C4-2B (cell line): ENCODE results near the gene EMILIN1.
"Not testable (repeated sequence)": the region's sequence is repeated elsewhere in the genome, so short reads cannot be mapped to it uniquely, and the experiment has no call there.

Experiments
- H3K27ac ChIP-seq: fragments of 450-650 bp; 2 replicates; pipeline ENCODE4 v1.5.1; 2017
- CTCF ChIP-seq: fragments of 450-650 bp; conservative IDR thresholded peaks from 2 replicates; pipeline ENCODE4 v1.5.1; 2017; ENCODE audit warnings: mild to moderate bottlenecking
- ZFX ChIP-seq: fragments of 450-650 bp; IDR thresholded peaks from 2 replicates; pipeline ENCODE4 v1.6.1; 2017

Gene EMILIN1

DNA sequence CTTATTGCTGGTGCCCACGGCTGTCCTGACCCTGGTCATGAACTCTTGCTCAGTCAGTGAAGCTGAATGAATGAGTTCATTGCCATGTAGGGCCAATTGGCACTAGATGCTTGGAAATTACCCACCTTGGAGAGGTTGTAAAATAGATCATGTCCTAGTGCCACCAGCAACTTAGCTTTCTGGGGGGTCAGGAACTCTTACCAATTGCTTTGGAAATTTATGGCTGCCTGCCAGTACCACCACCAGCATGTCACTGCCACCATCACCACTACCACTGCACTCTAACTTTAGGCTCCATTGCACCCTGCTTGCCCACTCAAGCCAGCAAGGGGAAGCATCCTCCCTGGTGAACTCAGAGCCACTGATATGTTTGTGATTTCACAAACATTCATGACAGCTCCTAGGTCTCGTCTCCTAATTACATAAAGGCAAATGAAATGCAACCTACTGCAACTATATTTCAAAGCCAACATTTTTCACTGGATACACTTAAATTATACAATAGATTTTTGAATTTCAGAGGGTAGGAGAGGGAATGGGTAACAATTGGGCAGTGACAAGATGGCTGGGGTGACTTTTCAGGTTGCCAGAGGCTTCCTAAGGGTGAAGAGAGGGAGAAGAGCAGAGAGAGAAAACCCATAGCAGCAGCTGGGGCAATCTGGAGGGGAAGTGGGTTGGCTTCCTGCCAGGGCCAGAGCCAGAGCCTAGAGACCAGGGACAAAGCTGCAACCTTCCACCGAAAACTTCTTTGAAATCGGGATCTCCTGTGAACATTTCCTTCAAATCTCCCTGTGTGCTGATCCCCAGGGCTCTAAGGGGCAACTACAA lies 3.5 kb upstream of the EMILIN1 start:
- no peak for TF ChIP-seq CTCF
- no peak for TF ChIP-seq ZFX
- no peak overlapping the region for H3K27ac ChIP-seq

DNA sequence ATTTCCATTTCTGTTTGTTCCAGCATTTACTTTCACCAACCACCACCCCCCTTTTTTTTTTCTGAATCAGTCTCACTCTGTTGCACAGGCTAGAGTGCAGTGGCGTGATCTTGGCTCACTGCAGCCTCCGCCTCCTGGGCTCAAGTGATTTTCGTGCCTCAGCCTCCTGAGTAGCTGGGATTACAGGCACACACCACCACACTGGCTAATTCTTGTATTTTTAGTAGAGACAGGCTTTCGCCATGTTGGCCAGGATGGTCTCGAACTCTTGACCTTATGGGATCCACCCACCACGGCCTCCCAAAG lies 2.9 kb upstream of the EMILIN1 start:
- H3K27ac ChIP-seq = not testable (repeated sequence)

- TF ChIP-seq CTCF = no peak
- no peak for TF ChIP-seq ZFX
- no peak overlapping the region for H3K27ac ChIP-seq
Observed at GRCh38 chr2:27076323-27076722, 2.1 kb upstream of the EMILIN1 start.

DNA sequence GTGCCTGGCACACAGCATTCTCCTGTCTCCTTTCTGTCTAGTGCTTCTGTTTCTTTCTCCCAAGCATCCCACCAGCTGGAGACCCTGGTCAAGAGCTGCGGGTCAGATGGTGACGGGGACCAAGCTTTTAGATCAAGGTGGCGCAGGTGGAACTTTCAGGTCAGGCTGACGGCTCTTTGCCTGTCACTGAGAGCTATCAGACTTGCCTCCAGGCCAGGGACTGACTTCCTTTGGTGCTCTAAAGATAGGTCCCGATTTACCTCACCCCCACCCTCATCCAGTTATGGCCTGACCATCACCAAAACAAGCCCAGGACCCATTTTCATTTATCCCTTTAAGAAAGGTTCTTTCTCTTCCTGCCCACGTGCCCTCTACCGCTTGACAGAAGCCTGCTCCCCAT lies 1.2 kb upstream of the EMILIN1 start:
- H3K27ac ChIP-seq = no peak overlapping the region
- TF ChIP-seq ZFX (no peak), CTCF (no peak)

GRCh38 chr2:27079233-27080139 lies 1.1 kb downstream of the EMILIN1 start:
- TF ChIP-seq CTCF = no peak
- TF ChIP-seq ZFX = no peak
- H3K27ac ChIP-seq = no peak overlapping the region

DNA sequence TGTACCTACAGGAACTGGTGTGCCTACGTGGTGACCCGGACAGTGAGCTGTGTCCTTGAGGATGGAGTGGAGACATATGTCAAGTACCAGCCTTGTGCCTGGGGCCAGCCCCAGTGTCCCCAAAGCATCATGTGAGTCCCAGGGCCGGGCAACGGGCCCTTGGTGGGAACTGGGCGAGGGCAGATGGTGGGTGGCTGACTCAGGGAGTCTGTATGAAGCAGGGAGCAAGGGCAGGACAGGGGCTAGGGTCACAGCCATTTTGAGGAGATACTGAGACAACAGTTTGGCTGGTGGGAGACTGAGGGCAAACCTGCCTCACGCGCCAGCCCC lies 1.7 kb downstream of the EMILIN1 start:
- TF ChIP-seq ZFX (no peak), CTCF (no peak)
- H3K27ac ChIP-seq = no peak overlapping the region

GRCh38 chr2:27080603-27080936 lies 2.2 kb downstream of the EMILIN1 start:
- H3K27ac ChIP-seq = no peak overlapping the region; the same call in 1 of the 2 replicates
- TF ChIP-seq ZFX = no peak
- TF ChIP-seq CTCF = no peak
